HG03432 (cell line): ENCODE data around the gene BDKRB2.
"Not testable (repeated sequence)": the region's sequence is repeated elsewhere in the genome, so short reads cannot be mapped to it uniquely, and the experiment has no call there.

ENCODE experiments used
- ATAC-seq: cut with Tn5 transposase; IDR thresholded peaks from one replicate; pipeline ENCODE4 v1.9.1; 2021; ENCODE audit warnings: mild to moderate bottlenecking, moderate library complexity; ENCODE audit not compliant: unreplicated experiment

The BDKRB2 gene

DNA sequence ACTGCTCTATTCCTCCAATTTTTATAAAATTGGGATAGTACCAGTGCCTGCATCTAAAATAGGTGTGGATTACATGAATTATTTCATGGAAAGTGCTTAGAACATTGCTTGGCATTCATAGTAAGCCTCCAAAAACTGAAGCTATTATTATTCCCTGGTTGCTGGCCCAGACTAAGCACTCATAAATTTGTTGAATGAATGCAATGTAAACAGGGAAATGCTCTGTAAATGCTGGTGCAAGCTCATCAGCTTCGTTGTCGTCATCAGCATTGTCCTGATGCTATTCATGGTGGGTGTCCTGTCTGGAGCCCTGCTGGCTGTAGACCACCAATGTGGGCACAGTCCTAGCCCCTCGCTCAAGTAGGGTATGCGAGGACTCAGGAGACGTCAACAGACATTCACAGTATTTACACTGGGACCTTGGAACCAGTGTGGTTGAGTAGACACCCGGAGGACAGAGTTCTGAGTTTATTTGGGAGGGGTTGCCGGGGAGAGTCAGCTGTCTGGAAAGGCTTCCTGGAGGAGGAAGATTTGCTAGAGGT is 16.5 kb downstream of the BDKRB2 start:
- no peak for ATAC-seq

GRCh38 chr14:96221841-96222240 is 17.2 kb downstream of the BDKRB2 start:
- no peak for ATAC-seq

DNA sequence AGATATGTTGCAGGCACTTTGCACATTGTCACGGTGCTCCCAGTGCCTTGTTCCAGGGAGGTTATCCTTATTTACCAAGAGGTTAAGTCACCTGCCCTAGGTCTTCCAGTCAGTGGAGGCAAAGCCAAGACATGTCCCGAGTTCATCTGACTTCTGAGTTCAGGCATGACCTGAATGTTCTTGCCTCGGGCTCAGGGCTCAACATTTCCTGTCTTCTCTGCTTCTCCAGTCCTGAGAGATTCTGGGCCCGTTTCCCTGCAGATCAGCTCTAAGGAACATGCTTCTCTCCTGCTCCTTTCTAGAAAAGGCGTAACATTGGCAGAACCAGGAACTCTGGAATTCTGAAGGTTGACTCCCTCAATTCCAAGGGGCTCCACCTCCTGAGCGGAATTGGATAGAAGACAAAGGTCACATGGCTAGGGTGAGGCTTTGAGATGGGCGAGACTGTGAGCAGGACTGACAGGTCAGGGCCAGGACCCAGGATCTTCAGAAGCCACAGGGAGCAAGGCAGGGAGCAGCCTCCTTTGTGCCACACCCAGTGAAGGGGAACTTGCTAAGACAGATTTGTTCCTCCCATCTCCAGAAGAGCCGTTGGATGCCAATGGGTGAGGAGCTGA is 19.9 kb downstream of the BDKRB2 start:
- no peak for ATAC-seq

- no peak for ATAC-seq
These were observed 20.6 kb downstream of the BDKRB2 start for GRCh38 chr14:96225213-96225612.

GRCh38 chr14:96225745-96226151 is 21.1 kb downstream of the BDKRB2 start:
- no peak for ATAC-seq

DNA sequence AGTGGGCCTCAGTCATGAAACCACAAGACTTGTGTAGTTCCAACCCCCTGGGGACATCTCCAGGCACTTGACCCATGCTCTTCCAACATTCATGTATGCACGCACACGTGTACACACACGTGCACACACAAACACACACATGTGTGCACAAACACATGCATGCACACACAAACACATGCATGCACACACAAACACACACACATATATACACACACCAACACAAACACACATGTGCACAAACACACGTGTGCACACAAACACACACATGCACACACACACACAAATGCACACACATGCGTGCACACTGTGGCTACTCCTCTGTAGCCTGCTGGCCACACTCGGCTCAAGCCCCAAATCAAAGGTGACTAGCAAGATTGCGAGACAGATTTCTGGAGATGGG is 22.8 kb downstream of the BDKRB2 start:
- no peak for ATAC-seq

DNA sequence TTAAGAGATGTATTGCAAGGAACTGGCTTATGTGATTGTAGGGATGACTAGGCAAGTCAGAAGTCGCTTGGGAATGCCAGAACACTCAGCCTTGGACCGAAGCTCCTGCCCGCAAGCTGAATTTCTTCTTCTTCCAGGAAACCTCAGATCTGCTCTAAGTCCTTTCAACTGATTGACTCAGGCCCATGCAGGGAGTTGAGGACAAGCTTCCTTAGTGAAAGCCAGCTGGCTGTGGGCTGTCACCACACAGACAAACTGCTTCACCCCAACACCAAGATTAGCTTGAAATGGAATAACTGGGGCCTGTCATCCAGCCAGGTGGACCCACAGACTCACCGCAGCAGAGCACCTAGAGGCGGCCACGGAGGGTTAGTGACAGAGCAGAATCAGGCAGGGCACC is 24.7 kb downstream of the BDKRB2 start:
- ATAC-seq, result no peak

- ATAC-seq, result no peak
These were observed 26.4 kb downstream of the BDKRB2 start for GRCh38 chr14:96231056-96231455.

DNA sequence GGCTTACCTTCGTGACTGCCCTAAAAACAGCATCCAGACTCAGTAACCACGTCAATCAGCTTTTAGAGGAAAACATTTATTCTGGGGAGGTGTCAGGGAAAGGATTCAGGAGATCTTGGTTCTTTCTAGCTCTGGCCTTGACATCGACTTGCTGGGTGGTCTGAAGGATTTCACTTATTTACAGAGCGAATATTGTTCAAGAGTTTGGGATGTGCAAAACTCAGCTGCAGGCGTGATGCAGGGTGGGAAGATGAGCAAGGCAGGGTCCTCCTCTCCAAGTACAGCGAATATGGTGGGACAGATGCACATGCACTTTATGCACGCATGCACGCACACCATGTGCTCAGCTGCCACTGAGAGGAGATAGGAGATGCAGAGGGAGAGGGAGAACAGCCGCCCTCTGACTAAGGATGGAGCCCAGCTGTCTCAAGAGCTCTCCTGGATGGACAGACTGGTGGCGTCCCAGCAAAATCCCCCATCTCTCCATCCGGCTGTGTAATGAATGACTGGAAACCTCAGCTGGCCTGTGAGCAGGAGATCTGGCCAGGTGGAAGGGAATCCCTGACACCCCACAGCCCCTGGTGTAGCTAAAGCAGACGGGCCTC is 27.0 kb downstream of the BDKRB2 start:
- no peak for ATAC-seq

- no peak for ATAC-seq
These were observed 27.9 kb downstream of the BDKRB2 start for GRCh38 chr14:96232506-96232905.

DNA sequence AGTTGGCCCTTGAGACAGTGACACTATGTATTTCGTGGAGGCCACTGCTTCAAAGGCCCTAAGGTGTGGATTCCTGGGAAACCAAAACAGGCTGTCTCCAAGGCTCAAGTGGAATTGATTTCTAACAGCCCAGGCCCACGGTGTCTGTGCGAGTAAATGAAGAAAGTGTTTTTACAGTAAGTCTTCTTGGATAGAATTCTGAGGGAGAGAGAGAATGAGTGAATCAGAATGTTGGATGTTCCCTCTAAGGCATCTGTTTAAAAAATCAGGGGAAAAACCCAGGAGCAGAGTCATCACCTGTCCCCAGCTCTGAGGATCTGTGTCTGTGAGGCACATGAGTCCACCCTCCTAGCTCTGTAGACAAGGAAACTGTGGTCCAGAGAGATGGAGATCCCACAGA is 29.0 kb downstream of the BDKRB2 start:
- ATAC-seq, result no peak

DNA sequence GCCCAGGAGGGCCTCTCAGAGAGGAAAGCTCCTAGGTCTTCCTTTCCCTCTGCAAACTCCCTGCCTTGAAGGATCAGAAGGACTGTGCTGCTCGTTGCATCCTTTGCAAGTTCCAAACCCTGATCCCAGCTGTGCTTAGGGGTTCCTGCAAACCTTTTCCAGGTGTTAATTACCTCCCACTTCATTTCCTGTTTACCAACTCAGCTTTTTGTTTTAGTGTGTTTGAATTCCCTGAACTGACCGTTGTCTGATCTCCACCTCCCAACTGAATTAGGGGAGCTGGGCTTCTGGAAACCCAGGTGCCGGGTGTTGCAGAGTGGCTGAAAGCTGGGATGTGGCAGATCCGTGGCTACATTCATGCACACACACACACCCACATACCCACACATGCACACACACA is 30.8 kb downstream of the BDKRB2 start:
- no peak for ATAC-seq

DNA sequence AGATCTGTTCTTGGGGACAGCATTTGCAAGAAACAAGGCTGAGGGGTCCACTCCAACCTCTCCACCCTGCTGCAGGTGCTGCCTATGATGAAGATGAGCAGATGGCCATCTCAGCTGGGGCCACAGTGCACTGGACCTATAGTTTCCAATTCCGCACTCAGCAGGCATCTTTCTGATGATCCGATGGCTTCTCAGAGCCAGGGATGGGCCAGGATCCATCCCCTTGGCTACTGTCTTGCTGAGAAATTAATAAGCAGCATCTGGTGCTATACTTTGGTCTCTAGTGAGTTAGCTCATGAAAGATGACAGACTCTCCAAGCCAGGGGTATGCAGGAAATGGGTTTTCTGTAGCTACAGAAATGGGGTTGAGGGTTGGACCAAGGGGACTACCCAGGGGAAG is 33.0 kb downstream of the BDKRB2 start:
- ATAC-seq, result no peak

DNA sequence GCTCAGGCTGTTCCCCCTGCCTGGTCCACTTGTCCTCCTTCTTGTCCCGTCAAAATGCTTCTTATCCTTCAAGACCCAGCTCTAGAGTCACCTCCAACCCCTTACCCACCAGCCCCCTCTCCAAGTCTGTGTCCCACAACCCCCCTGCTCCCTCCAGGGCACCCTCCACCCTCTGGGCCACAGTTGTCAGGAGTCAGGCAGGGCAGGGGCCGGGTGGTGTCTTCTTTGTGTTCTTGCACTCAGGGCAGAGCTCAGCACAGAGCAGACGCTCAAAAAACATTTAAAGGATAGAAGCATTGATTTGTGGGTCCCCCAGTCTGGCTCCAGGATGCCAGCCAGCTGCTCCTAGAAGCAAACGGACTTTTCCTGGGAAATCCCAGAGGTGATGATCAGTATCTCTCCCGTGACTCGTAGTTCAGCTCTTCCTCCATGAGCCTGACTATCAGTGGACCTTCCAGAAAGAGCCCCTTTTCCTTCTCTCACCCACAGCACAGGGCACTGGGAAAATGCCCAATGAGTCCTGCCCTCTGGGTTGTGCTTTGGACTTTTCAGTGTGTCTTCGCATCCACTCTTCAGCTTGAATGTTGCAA is 34.1 kb downstream of the BDKRB2 start:
- ATAC-seq, result no peak

DNA sequence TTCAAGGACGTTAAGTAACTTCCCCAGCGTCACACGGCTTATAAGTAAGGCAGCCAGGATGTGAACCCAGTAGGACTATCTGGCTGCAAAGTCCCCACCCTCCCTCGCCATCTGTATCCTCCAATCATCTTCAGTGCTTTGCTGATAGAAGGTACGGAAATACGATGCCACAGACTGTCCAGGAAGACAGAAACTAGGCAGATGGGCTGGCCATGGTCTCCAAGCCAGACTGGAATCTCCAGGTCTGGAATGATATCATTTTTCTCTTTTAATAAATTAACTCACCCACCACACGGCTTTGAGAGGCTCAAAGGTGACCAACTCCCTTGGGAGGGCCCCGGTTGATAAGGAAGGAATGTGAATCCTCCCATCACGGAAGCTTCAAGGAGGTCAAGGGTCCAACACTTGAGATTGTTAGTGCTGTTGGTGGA is 35.1 kb downstream of the BDKRB2 start:
- no peak for ATAC-seq

DNA sequence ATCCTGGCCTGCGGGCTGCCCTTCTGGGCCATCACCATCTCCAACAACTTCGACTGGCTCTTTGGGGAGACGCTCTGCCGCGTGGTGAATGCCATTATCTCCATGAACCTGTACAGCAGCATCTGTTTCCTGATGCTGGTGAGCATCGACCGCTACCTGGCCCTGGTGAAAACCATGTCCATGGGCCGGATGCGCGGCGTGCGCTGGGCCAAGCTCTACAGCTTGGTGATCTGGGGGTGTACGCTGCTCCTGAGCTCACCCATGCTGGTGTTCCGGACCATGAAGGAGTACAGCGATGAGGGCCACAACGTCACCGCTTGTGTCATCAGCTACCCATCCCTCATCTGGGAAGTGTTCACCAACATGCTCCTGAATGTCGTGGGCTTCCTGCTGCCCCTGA is 36.0 kb downstream of the BDKRB2 start:
- ATAC-seq, result no peak

DNA sequence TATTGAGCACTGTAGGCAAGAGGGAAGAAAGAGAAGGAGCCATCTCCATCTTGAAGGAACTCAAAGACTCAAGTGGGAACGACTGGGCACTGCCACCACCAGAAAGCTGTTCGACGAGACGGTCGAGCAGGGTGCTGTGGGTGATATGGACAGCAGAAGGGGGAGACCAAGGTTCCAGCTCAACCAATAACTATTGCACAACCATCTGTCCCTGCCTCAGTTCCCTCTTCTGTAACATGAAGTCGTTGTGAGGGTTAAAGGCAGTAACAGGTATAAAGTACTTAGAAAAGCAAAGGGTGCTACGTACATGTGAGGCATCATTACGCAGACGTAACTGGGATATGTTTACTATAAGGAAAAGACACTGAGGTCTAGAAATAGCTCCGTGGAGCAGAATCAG is 37.5 kb downstream of the BDKRB2 start:
- ATAC-seq, result no peak

GRCh38 chr14:96243785-96244184 is 39.1 kb downstream of the BDKRB2 start:
- no peak for ATAC-seq

- not testable (repeated sequence) for ATAC-seq
These were observed 40.4 kb downstream of the BDKRB2 start for GRCh38 chr14:96245074-96245473.

DNA sequence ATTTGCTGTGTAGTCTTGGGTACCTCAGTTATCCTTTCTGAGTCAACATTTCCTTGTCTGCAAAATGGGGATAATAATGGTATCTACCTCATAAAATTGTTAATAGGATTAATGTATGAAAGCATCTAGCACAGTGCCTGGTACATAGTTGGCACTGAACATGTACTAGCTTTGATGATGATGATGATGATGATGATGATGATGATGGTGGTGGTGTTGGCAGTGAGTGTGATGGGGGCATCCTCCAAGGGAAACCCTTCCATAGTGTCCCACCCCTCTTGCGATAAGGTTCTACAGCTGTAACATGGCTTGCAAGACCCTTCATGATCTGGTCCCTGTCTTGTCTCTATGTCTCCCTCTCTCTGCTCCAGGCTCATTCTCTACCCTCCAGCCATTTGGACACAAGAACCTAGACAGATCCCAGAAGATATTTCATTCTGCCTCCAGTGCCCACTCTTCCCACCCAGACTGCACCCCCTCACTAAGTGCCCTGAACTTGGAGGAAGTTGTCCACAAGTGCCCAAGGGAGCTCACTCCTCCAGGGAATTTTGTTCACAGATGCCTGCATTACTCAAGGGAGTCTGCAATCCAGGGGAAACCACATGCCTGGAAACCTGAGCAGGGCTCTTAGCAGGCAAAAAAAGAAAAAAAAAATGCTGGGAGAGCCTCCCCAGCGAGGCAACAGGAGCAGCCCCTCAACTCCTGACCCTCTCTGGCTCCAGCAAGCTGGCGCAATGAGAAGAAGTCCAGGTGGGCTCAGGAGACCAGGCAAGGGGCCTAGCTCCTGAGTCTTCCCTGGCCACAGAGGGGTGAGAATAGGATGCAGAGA is 41.3 kb downstream of the BDKRB2 start:
- no peak for ATAC-seq

- no peak for ATAC-seq
These were observed 41.9 kb downstream of the BDKRB2 start for GRCh38 chr14:96246539-96246847.

- no peak for ATAC-seq
These were observed 42.4 kb downstream of the BDKRB2 start for GRCh38 chr14:96247031-96247430.
